HG02840 (cell line): ENCODE data around the gene LRMDA.
"Not testable (repeated sequence)": the region's sequence is repeated elsewhere in the genome, so short reads cannot be mapped to it uniquely, and the experiment has no call there.

Experiments
- ATAC-seq: cut with Tn5 transposase; IDR thresholded peaks from one replicate; pipeline ENCODE4 v1.9.1; 2021; ENCODE audit warnings: mild to moderate bottlenecking, moderate library complexity, moderate number of reproducible peaks; ENCODE audit not compliant: unreplicated experiment, low FRiP score

The LRMDA gene

DNA sequence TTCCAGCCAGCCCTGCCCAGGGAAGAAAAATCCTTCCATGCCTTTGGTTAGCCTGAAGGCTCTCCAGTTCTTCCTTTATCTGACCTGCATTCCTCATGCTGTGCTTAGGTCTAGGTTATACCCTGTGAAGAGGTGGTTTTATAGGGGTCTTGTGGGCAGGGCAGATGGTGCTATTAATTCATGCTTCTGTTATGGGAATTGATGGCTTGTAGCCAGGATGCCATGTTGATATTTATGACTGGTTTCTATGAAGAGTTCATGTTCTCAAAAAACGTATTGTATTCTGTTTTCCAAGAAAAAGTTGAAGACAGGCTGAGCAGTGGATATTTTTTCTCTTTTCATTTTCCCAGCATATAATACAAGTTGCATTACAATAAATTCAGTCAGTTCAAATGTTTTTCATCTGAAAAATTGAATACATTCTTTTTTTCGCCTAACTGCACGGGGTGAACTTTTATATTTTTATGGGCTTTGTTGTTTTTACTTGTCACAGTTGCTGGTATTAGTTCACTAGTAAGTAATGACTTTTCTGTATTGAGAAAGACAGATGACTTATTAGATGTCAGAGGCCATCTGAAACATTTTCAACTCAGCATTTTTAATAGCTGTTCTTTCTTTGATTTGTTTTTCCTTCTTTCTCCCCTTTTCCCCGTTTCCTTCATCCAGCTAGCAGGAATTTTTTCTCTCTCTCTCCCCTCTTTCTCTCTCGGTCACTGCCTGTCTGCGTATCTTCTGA is 322.8 kb downstream of the LRMDA start:
- no peak for ATAC-seq

DNA sequence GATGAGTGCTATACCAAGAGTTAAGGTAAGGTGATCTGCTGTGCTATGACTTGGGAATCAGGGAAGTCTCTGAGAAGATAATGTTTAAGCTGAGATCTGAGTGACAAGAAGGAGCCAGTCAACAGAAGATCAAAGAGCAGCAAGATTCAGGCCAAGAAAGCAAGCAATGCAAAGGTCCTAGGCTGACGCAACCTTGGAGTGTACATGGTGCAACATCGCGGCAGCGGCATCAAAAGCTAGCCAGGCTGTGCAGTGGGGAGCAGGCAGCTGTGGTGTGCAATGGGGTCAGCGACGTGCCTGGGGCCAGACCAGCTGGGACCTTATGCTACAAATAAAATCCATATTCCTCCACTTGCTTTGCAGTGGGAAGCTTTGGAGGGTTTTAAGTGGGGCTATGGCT is 324.1 kb downstream of the LRMDA start:
- ATAC-seq: no peak

DNA sequence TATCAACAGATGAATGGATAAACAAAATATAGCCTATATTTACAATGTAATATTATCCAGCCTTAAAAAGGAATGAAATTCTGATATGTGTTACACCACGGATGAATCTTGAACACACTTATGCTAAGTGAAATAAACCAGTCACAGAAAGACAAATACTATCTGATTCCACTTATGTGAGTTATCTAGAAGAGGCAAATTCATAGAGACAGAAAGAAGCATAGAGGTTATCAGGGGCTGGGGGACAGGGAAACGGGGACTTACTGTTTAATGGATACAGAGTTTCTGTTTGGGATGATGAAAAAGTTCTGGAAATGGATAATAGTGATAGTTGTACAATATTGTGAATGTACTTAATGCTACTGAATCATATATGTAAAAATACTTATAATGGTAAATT is 329.9 kb downstream of the LRMDA start:
- no peak for ATAC-seq

DNA sequence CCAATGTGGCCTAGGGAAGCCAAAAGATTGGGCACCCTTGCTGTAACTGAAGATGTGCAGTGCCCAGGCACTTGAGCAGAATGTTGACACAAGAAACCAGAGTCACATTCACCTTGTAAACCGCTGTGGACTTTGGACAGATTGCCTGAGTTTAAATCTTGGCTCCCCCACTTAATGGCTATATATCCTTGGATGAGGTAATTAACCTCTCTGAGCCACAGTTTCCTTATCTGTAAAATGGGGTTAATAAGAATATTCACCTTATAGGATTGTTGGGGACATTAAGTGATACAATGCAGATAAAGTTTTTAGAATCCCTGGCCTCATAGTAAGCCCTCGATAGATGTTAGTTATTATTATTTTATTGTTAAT is 331.0 kb downstream of the LRMDA start:
- ATAC-seq: no peak

DNA sequence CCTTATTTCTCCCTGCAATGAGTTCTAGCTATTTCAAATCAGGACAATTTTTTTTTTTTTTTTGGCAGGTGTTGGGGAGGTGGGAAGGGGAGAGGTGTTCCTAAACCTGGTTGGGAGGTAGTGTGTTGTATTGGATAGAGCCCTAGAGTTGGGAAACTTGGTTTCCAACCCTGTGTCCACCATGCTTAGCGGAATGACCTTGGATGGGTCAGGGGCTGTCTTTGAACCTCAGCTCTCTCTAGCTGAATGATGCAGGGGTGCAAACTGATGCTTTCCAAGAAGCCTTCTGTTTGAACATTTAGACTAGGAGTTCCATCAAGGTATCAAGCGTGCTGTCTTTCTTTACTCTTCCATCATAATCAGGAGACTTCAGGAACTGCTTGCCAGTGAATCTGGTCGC is 332.2 kb downstream of the LRMDA start:
- ATAC-seq: no peak

DNA sequence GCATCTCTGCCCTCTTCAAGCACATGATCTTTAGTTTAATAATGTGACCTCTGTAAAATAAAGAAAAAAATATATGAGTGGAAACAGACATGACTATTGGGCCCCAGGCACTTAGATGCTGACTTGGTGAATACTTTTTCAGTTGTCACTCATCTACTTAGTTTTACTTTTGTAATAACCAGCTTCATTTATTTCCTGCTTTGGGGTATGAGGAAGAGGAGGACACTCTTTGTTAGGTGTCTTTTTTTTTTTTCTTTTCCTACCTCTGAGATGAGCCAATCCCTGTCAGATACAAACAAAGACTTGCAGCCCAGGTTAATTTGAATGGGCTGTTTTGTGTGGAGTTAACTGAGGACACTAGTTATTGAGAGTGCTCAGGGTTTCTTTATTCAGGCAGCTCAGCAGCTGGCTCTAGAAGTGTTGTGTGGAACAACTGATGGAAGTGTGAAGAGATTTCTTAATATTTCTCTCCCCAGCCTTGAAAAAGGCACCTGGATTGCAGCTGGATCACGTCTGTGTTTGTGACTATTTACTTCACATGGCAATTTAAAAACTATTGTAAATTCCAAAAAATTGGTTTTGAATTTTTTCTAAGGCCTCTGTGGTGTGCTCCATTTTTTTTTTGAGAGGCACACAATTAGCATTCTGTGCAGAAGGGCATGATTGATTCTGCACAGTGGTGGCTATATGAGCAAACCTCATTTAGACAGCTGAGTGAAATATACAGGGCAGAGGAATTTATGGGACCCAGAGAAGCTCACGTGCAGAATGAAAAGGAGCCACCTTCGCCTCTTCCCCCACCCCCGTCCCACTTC is 333.8 kb downstream of the LRMDA start:
- no peak for ATAC-seq

DNA sequence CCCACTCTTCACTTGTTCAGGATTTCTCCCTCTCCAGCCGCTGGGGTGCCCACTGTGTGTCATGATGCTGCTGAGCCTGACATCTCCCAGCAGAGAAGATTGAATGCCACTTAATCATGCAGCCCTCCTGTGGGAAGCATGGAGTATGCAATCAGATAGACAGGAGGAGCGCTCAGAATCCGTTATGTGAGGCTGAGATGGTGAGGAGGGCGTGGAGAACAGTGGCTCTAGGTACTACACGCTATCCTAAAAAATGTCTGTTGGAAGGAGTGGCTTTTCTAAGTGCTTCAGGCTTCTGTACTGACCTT is 334.3 kb downstream of the LRMDA start:
- no peak for ATAC-seq

DNA sequence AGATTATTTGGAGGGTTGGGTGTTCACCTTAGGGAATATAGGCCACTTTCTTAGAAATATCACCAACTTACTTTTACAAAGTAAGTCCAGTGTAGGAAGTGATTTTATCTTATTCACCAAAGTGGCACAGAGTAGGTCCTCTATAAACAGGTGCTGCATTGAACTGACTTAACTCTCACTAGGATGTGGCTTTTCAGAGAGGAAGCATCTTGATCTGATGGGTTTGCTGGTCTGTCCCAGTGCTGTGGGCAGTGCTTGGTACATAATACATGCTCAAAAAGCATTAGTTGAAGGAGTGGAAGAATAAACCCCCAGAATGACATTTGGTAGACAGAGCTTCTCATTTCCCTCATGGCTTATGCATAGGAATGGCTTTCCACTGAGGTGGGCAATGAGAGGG is 334.7 kb downstream of the LRMDA start:
- no peak for ATAC-seq

DNA sequence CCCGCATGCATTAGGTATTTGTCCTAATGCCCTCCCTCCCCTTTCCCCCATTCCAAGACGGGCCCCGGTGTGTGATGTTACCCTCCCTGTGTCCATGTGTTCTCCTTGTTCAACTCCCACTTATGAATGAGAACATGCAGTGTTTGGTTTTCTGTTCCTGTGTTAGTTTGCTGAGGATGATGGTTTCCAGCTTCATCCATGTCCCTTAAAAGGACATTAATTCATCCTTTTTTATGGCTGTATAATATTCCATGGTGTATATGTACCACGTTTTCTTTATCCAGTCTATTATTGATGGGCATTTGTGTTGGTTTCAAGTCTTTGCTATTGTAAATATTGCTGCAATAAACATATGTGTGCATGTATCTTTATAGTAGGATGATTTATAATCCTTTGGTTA is 335.3 kb downstream of the LRMDA start:
- not testable (repeated sequence) for ATAC-seq

DNA sequence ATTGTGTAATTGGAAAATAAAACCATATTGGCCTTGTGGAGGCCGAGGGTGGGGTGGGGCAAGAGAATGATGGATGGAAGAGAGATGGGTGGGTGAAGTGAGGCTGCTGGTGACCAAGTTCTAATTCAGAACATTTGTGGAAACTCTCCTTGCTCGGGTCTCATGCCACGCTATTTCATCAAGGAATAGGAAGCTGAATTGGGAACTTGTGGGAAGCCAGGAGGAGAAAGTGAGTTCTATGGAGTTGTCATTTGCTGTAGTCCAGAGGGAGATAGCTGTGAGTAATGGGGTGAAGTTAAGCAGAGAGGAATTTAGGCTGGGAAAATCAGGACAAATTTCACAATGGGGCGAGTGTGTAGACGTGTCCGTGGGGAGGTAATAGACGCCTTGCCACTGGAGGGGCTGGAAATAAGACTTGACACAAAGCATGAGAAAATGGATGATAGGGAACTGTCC is 339.2 kb downstream of the LRMDA start:
- no peak for ATAC-seq

DNA sequence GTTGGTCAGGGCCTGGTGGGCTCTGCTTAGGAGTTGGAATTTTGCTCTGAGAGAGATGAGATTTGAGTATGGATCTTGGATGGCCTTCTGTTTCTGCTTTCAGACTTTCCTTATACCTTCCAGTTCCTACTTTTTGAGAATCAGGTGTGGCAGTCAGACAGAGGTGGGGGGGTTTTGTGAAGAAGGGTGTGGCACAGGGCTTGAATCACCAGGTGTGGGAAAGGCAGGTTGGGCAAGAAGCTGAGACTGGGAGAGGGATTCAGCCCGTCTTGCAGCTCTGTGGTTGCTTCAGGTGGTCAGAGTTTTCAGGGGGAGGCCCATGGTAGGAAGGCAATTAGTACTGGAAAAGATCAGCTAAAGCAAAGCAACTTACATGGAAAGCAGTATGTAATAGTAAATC is 340.2 kb downstream of the LRMDA start:
- ATAC-seq: no peak

DNA sequence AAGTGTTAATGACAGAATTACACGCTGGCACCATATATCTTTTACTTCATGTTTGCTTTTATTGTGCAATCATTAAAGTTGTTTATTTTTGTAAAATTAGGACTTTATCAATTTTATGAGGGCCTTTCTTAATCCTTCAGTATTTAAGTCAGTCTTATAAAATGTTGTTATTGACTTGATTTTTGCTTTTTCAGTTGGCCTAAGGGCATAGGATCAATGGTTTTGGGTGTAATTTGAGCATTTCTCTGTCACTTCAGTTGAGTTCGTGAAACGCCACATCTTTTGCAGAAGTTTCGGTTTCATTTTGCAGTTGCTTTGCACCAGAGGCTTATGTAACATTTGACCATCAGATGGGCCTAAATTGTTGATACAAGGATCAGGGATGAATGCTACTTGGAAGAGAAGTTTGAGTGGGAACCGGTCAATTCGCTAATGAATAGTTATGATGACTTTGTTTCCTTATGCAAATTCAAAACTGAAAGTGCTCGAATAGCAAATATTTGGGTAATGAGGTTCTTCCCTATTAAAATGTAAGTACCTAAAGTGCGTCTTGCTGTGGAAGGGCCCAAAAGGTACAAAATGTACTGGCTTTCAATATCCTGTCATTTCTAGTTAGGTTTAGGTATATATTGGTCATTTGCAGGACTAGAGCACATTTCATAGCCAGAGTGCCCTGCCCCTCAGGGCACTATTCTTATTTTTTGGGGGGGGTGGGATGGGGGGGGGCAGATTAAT is 340.9 kb downstream of the LRMDA start:
- no peak for ATAC-seq

DNA sequence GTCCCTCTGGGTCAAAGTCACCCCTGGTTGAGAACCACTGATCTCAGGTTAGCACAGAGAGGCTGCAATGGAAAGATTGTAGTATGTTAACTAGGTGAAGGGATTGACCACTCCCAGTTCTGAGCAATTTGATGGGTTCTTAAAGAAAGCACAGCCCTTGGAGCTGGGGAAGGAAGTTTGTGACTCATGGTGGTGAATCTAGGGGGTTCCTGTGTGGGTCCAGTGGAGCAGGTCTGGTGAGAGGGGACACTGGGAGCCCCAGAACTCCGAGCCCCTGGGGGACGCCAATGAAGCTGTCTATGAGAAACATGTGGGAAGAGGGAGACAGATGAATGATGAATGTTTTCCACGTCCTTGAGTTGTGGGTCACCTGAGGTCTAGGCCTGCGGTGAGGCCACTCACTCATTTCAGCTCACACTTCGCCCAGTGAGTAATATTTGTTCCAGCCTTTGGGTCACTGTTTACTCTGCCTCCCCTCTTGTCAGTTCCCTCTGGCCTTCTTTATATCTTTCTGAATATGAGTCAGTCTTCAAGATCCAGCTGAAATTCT is 341.9 kb downstream of the LRMDA start:
- no peak for ATAC-seq

DNA sequence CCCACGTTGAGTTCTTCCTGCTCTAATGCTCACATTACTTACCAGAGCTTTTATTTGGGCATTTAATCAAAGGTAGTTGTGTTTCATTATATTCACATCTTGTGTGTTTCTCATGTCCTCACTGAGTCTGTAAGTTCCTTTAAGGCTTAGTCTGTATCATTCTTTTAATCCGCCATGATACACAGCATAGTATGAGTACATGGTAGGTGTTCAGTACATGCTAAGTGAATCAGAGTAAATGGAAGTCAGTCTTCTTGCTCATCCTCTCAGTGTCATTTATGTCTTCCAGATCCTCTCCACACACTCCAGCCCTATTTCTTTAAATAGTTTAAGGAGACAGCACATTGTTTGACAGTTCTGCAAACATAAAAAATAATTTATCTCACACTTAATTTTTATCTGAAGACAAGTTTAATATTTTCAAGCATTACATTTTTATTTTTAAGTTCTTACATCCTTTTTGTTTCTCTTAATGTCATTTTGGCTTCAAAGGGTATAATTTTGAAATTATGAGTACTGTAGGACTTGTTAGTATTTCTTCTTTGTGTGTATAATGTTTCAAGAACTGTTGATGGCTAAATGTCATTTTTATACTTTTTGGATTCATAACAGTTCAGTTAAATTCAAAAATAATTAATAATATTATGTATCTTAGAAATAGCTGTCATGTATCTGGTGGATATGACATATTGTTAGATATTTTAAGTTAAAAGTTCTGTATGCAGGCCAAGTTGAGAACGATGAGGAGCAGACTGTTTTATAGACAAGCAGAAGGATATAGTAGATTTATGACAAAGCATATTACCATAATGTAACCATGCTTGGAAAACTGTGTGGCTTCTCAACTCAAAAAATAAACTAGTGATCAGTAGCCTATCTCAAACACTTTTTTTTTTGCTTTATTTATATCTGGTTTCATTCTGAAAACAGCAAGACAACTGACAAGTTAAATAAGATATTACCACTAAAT is 342.7 kb downstream of the LRMDA start:
- ATAC-seq: no peak

DNA sequence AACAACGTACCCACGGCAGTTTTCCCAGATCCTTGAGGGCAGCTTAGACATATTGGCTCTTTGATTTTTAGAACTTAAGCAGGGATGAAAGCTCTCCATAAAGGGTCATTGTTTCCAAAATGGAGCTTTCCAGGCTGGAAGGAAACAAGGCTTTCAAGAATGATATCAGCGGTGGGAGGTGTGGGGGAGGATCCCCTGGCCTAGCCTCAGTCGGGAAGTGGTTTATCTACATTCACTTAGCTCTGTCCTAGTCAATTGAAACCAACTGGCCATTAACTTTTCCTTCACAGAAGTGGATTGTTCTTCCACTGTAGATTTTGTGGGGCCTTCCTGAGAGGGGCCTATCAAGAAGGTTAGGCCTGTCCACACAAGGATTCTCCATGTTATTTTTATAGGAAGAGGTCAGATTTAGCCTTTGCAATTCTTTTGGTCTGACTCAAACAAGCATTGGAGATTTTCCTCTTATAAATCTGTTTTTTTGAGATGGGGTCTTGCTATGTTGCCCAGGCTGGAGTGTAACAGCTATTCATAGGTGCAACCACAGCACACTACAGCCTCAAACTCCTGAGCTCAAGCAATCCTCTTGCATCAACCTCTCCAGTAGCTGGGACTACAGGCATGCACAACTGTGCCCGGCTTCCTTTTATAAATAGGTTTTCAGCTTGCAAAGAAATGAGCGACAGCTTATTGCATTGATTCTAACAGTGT is 343.5 kb downstream of the LRMDA start:
- no peak for ATAC-seq

DNA sequence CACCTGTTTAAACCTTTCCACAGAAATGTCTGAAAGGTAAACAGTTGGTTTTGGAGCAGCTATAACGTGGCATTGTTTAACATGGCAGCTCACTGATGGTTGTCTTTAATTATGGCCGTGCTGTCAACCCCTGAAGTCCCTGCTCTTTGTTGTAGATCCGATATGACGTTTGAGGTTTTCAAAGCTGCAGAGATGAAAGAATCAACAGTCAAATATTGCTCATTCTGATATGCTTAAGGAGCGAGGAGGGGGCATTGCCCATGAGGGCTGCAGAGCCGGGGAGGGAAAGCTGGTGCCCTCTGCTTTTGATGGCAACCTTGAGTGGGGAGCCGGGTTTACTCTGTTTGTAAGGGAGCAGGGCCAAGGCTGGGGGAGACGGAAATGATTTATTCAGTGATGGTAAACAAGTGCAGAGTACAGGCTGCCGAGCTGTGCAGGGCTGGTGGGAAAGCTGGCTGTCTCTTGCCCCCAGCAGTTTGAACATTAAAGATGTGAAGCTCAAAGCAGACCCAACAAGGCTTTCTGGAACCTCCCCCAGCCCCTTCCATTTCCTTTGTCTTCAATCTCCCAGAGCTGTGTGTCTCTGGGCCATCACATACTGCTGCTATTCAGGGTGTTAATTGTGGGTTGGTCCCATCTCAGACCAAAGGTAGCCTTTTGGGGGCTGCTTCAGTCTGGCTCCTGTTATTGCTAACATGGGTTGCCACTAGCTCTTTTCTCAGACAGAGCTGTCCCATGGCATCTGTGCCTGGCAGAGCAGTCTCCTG is 345.5 kb downstream of the LRMDA start:
- ATAC-seq: no peak

DNA sequence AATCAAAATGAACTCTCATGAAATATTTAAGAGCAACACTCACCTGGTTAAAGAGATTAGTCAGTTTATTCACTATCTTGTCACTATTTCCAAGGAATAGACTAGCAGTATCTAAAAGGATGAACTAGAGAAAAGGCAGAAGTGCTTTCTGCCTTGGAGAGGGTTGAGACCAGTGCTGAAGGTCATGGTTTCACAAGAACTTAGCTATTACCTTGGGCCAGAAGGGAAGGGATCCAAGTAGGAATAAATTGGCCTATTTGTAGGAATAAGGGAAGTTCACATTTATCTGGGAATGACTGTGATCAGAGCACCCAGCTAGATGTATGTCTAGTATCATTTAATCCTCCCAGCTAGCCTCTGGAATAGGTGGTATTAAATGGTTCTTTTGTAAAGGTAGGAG is 347.2 kb downstream of the LRMDA start:
- ATAC-seq: no peak

DNA sequence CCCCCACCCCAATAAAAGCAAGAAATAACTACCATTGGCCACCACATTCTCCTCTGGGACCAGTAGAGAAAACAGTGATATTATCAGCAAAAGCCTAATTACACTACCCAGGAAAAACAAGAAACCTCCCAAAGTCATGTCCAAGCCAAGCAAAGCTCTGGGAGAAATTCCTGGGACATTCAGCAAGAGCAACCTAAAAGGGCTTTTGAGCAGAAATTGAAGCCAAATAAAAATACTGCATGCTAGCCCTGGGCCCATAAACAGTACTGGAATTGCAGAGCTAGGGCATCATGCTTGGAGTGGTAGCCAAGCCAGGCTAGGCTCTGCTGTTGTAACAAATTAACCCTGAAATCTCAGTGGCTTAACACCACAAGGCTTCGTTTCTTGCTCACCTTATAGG is 347.9 kb downstream of the LRMDA start:
- ATAC-seq: no peak
